ENCODE measurements around the gene UBXN2A.
"Not testable (repeated sequence)": the region's sequence is repeated elsewhere in the genome, so short reads cannot be mapped to it uniquely, and the experiment has no call there.

Gene UBXN2A

GRCh38 chr2:24014902-24015301, 74.6 kb downstream of the UBXN2A start:
- DNase-seq = not testable (repeated sequence)

GRCh38 chr2:24015562-24016375, 75.5 kb downstream of the UBXN2A start:
- no peak for DNase-seq

- DNase-seq = peak; percentile 60
These were observed 76.1 kb downstream of the UBXN2A start for GRCh38 chr2:24016376-24016761.

- DNase-seq = no peak
These were observed 76.8 kb downstream of the UBXN2A start for GRCh38 chr2:24016853-24017703.

- no peak for DNase-seq
These were observed 77.4 kb downstream of the UBXN2A start for GRCh38 chr2:24017711-24018110.

- no peak for DNase-seq
These were observed 78.0 kb downstream of the UBXN2A start for GRCh38 chr2:24018241-24018640.

GRCh38 chr2:24019729-24020128, 79.5 kb downstream of the UBXN2A start:
- no peak for DNase-seq

- DNase-seq = peak; percentile 29
These were observed 80.0 kb downstream of the UBXN2A start for GRCh38 chr2:24020244-24020643.

GRCh38 chr2:24021122-24021998, 81.1 kb downstream of the UBXN2A start:
- peak; percentile 50 for DNase-seq

- no peak for DNase-seq
These were observed 82.2 kb downstream of the UBXN2A start for GRCh38 chr2:24022324-24022974.

- no peak for DNase-seq
These were observed 82.8 kb downstream of the UBXN2A start for GRCh38 chr2:24022975-24023575.

GRCh38 chr2:24024018-24024417, 83.8 kb downstream of the UBXN2A start:
- DNase-seq = no peak

- DNase-seq = no peak
These were observed 84.9 kb downstream of the UBXN2A start for GRCh38 chr2:24024996-24025663.

GRCh38 chr2:24026233-24026632, 86.0 kb downstream of the UBXN2A start:
- no peak for DNase-seq

- no peak for DNase-seq
These were observed 98.7 kb downstream of the UBXN2A start for GRCh38 chr2:24038786-24039499.

- DNase-seq = no peak
These were observed 100.2 kb downstream of the UBXN2A start for GRCh38 chr2:24040511-24040910.

- DNase-seq = not testable (repeated sequence)
These were observed 102.9 kb downstream of the UBXN2A start for GRCh38 chr2:24043133-24043532.

GRCh38 chr2:24045511-24046508, 105.5 kb downstream of the UBXN2A start:
- no peak for DNase-seq

- no peak for DNase-seq
These were observed 106.3 kb downstream of the UBXN2A start for GRCh38 chr2:24046599-24046929.
